Common myeloid progenitor, CD34-positive (primary cell): Measurements from ENCODE around the gene VASP.

ENCODE experiments used
- CTCF ChIA-PET: fragments of 350-600 bp; sonication (Branson Sonifier 250); formaldehyde crosslinking; loops from one replicate; lab custom pipeline; 2021; ENCODE audit warnings: antibody characterized with exemption; lab: Charles Lee
- POLR2A ChIA-PET: fragments of 350-600 bp; sonication (Branson Sonifier 250); formaldehyde crosslinking; loops from one replicate; lab custom pipeline; 2021; ENCODE audit warnings: antibody characterized with exemption; lab: Charles Lee
- DNase-seq, 3 donors: peaks; one replicate each; pipeline versions ENCODE4 v3.0.0 to v3.0.0-alpha.2; 2013
- H3K27ac ChIP-seq, 2 experiments: 1 replicate in 1 of 2; 2 replicates in 1 of 2; pipeline ENCODE4 v1.7.0; 2013; ENCODE audit warnings: inconsistent platforms in 2 of 2, low read length in 2 of 2, mild to moderate bottlenecking in 2 of 2, low read depth in 1 of 2, moderate library complexity in 1 of 2; ENCODE audit not compliant: severe bottlenecking in 2 of 2, insufficient read depth in 1 of 2, poor library complexity in 1 of 2
- H3K27me3 ChIP-seq, 5 experiments: replicated peaks in 2 of 5; 1 replicate in 3 of 5; 2 replicates in 2 of 5; pipeline versions ENCODE4 v1.6.1 to v1.7.0; 2013; ENCODE audit warnings: low read length in 4 of 5, mild to moderate bottlenecking in 2 of 5, moderate library complexity in 2 of 5, inconsistent platforms in 1 of 5; ENCODE audit not compliant: insufficient read depth in 5 of 5, control insufficient read depth in 4 of 5
- H3K36me3 ChIP-seq, 4 experiments: 1 replicate in 2 of 4; 2 replicates in 2 of 4; pipeline versions ENCODE4 v1.6.1 to v1.7.0; 2013; ENCODE audit warnings: low read length in 3 of 4, control low read depth in 1 of 4, mild to moderate bottlenecking in 1 of 4; ENCODE audit not compliant: control insufficient read depth in 4 of 4, insufficient read depth in 4 of 4
- H3K4me1 ChIP-seq, 4 experiments: 1 replicate in 3 of 4; 2 replicates in 1 of 4; pipeline versions ENCODE4 v1.6.1 to v1.7.1; 2013; ENCODE audit warnings: low read length in 3 of 4, mild to moderate bottlenecking in 3 of 4, control low read depth in 1 of 4, inconsistent platforms in 1 of 4, moderate library complexity in 1 of 4; ENCODE audit not compliant: control insufficient read depth in 4 of 4, insufficient read depth in 4 of 4; ENCODE audit errors: control extremely low read depth in 1 of 4
- H3K4me3 ChIP-seq, 7 experiments: 1 replicate in 4 of 7; 2 replicates in 3 of 7; pipeline versions ENCODE4 v1.5.1 to v1.7.0; 2013; ENCODE audit warnings: mild to moderate bottlenecking in 7 of 7, low read length in 6 of 7, moderate library complexity in 6 of 7, inconsistent platforms in 2 of 7, low read depth in 2 of 7, control low read depth in 1 of 7; ENCODE audit not compliant: insufficient read depth in 4 of 7, control insufficient read depth in 1 of 7; ENCODE audit errors: extremely low read depth in 1 of 7
- H3K9me3 ChIP-seq, 5 experiments: 1 replicate in 4 of 5; 2 replicates in 1 of 5; pipeline versions ENCODE4 v1.6.1 to v1.7.1; 2013; ENCODE audit warnings: low read length in 4 of 5, mild to moderate bottlenecking in 2 of 5, inconsistent platforms in 1 of 5, low read depth in 1 of 5, moderate library complexity in 1 of 5; ENCODE audit not compliant: control insufficient read depth in 4 of 5, insufficient read depth in 2 of 5; ENCODE audit errors: control extremely low read depth in 1 of 5
- WGBS: methylation state at CpG from one replicate; pipeline ENCODE4 v1.1.5; 2013; ENCODE audit not compliant: insufficient coverage; 5-methylcytosine and 5-hydroxymethylcytosine counted together

VASP gene

GRCh38 chr19:45469945-45470761 is 37.1 kb upstream of the VASP start:
- Histone ChIP-seq H3K4me3 (peak overlapping the region; percentile 72 to 100 (median 97)), H3K27me3 (peaks cover 0 to 60% (median 26%) of the 10 kb centered on the region in 5 experiments), H3K36me3 (peaks cover 0 to 45% (median 12%) of the 10 kb centered on the region in 4 experiments), H3K9me3 (no peaks in the 10 kb centered on the region), H3K27ac (peak overlapping the region; percentile 88 to 97), H3K4me1 (peaks cover 0 to 34% (median 33%) of the 10 kb centered on the region in 4 experiments)
- ChIA-PET CTCF (interaction anchor here (1.7 to 13.7 kb wide), 5 partner anchors 8 to 34 kb away, joined by 7 to 289 read pairs (median 52); no protein-coding TSS in a partner anchor), POLR2A (interaction anchor here (1.0 to 4.7 kb wide), 4 partner anchors 14 to 30 kb away, joined by 4 to 54 read pairs (median 24); no protein-coding TSS in a partner anchor)
- peak in 2 of 3 donors; percentile 53 to 61 for DNase-seq
- 63% methylated on average over 11 of the region's 33 CpGs for WGBS

GRCh38 chr19:45470762-45471081 is 36.6 kb upstream of the VASP start:
- POLR2A ChIA-PET = interaction anchor here (0.5 to 4.7 kb wide), 3 partner anchors 23 to 31 kb away, joined by 4 to 54 read pairs (median 6); no protein-coding TSS in a partner anchor
- Histone ChIP-seq H3K4me3 (peak overlapping the region in 4 of 7 experiments; percentile 89 to 100 (median 100)), H3K4me1 (peaks cover 0 to 34% (median 32%) of the 10 kb centered on the region in 4 experiments), H3K27ac (peak overlapping the region in 1 of 2 experiments; percentile 97), H3K36me3 (peaks cover 0 to 45% (median 12%) of the 10 kb centered on the region in 4 experiments), H3K27me3 (peaks cover 0 to 61% (median 27%) of the 10 kb centered on the region in 5 experiments), H3K9me3 (no peaks in the 10 kb centered on the region)
- DNase-seq = no peak
- CTCF ChIA-PET = interaction anchor here (13.7 kb wide), 1 partner anchor 35 kb away, joined by 289 read pairs; no protein-coding TSS in a partner anchor
- 96% methylated on average over 13 of the region's 15 CpGs for WGBS

DNA sequence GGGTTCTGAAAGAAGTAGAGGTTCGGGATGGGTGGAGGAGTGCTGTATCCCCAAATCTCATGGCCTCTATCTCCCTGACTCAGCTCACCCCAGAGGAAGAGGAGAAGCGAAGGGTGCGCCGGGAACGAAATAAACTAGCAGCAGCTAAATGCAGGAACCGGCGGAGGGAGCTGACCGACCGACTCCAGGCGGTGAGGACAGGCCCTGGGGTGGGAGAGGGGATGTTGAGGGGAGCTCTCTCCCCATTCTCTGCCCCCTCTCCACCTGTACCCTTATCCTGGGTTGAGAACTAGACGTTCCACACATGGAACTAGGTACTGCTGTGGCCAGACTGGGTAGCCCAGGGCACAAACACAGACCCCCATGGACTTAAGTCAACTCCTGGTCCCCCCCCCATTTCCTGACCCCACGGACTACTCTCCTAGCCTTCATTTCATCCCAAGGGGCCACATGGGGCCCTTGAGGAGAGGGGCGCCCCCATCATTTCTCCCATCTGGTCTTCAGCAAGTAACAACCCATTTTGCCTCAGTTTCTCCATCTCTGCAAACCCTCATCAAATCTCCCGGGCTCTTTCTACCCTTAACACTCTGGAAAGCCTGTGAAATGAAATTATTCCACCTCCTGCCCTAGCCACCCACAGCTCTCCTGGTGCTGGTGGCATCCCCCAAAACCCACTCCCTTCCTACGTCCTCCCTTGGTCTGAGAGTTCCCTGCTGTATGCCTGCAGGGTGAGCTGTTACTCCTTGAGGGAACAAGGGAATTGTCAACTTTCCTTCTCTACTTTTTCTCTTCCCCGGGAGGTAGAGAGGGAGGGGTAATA is 36.0 kb upstream of the VASP start:
- peaks cover 0 to 45% (median 12%) of the 10 kb centered on the region in 4 experiments for H3K36me3 ChIP-seq
- peak overlapping the region in 4 of 7 experiments; percentile 89 to 100 (median 100) for H3K4me3 ChIP-seq
- ChIA-PET CTCF (interaction anchor here (1.2 to 13.7 kb wide), 2 partner anchors 9 to 36 kb away, joined by 3 to 289 read pairs; no protein-coding TSS in a partner anchor), POLR2A (interaction anchor here (0.5 to 5.4 kb wide), 2 partner anchors 24 to 31 kb away, joined by 4 to 36 read pairs; no protein-coding TSS in a partner anchor)
- H3K27ac ChIP-seq = no peak overlapping the region
- DNase-seq = peak in 1 of 3 donors; percentile 48
- H3K9me3 ChIP-seq = no peaks in the 10 kb centered on the region
- peaks cover 0 to 63% (median 28%) of the 10 kb centered on the region in 5 experiments for H3K27me3 ChIP-seq
- WGBS = 90% methylated on average over 9 of the region's 16 CpGs
- H3K4me1 ChIP-seq = peaks cover 0 to 34% (median 32%) of the 10 kb centered on the region in 4 experiments

- ChIA-PET POLR2A (interaction anchor here (0.6 to 5.4 kb wide), 2 partner anchors 17 to 32 kb away, joined by 3 to 36 read pairs; no protein-coding TSS in a partner anchor), CTCF (interaction anchor here (0.6 to 13.7 kb wide), 4 partner anchors 10 to 44 kb away, joined by 3 to 289 read pairs (median 3); no protein-coding TSS in a partner anchor)
- Histone ChIP-seq H3K4me1 (peaks cover 0 to 32% (median 30%) of the 10 kb centered on the region in 4 experiments), H3K27me3 (peaks cover 0 to 68% (median 28%) of the 10 kb centered on the region in 5 experiments), H3K27ac (no peak overlapping the region), H3K36me3 (peaks cover 0 to 45% (median 12%) of the 10 kb centered on the region in 4 experiments), H3K9me3 (no peaks in the 10 kb centered on the region), H3K4me3 (peak overlapping the region in 4 of 7 experiments; percentile 29 to 99 (median 68))
- WGBS = 71% methylated on average over 5 of the region's 7 CpGs
- DNase-seq = no peak
Observed at GRCh38 chr19:45471931-45472562, 35.2 kb upstream of the VASP start.

DNA sequence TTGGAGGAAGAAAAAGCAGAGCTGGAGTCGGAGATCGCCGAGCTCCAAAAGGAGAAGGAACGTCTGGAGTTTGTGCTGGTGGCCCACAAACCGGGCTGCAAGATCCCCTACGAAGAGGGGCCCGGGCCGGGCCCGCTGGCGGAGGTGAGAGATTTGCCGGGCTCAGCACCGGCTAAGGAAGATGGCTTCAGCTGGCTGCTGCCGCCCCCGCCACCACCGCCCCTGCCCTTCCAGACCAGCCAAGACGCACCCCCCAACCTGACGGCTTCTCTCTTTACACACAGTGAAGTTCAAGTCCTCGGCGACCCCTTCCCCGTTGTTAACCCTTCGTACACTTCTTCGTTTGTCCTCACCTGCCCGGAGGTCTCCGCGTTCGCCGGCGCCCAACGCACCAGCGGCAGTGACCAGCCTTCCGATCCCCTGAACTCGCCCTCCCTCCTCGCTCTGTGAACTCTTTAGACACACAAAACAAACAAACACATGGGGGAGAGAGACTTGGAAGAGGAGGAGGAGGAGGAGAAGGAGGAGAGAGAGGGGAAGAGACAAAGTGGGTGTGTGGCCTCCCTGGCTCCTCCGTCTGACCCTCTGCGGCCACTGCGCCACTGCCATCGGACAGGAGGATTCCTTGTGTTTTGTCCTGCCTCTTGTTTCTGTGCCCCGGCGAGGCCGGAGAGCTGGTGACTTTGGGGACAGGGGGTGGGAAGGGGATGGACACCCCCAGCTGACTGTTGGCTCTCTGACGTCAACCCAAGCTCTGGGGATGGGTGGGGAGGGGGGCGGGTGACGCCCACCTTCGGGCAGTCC is 34.5 kb upstream of the VASP start:
- Histone ChIP-seq H3K27ac (no peak overlapping the region), H3K36me3 (peaks cover 0 to 45% (median 12%) of the 10 kb centered on the region in 4 experiments), H3K27me3 (peaks cover 0 to 68% (median 28%) of the 10 kb centered on the region in 5 experiments), H3K9me3 (no peaks in the 10 kb centered on the region), H3K4me3 (peak overlapping the region in 3 of 7 experiments; percentile 26 to 89 (median 48)), H3K4me1 (peaks cover 0 to 34% (median 28%) of the 10 kb centered on the region in 4 experiments)
- WGBS = 10% methylated on average over 25 of the region's 44 CpGs
- POLR2A ChIA-PET = interaction anchor here (0.6 to 5.4 kb wide), 2 partner anchors 18 to 33 kb away, joined by 3 to 36 read pairs; no protein-coding TSS in a partner anchor
- DNase-seq = peak; percentile 63 to 89 (median 79)
- CTCF ChIA-PET = interaction anchor here (0.6 to 13.7 kb wide), 4 partner anchors 11 to 44 kb away, joined by 3 to 289 read pairs (median 3); no protein-coding TSS in a partner anchor
